Caco-2 (cell line): ENCODE measurements around the gene ANKRD63. TPM values are rescaled to one million over a fixed set of nuclear protein-coding genes. Genes with fewer than 3 reads are reported as not detected.

Experiments used
- BruUV-seq: library from RNA; stranded (reverse); fragments of 400-500 nt; replicated peaks from 2 replicates; lab custom pipeline; 2021; lab: Mats Ljungman, UMichigan
- CTCF ChIA-PET: fragments of 300-600 bp; sonication (Branson Sonifier 250); formaldehyde crosslinking; loops from one replicate; lab custom pipeline; 2022; ENCODE audit warnings: antibody characterized with exemption; lab: Charles Lee
- POLR2A ChIA-PET: fragments of 300-600 bp; sonication (Branson Sonifier 250); formaldehyde crosslinking; loops from one replicate; lab custom pipeline; 2022; ENCODE audit warnings: antibody characterized with exemption; lab: Charles Lee
- DNase-seq, 2 experiments: peaks; one replicate each; pipeline versions ENCODE4 v3.0.0 to v3.0.0-alpha.2; 2020 to 2022
- H3K27me3 ChIP-seq: replicated peaks from 2 replicates; pipeline ENCODE4 v1.6.0; 2011; ENCODE audit warnings: low read length; ENCODE audit not compliant: control insufficient read depth, insufficient read depth
- H3K36me3 ChIP-seq: 2 replicates; pipeline ENCODE4 v1.5.1; 2011; ENCODE audit warnings: low read length; ENCODE audit not compliant: control insufficient read depth, insufficient read depth
- H3K4me1 ChIP-seq: fragments of 250-450 bp; sonication (Bioruptor Pico); 2 replicates; pipeline ENCODE4 v1.5.1; 2020; ENCODE audit warnings: mild to moderate bottlenecking
- H3K4me3 ChIP-seq: 2 replicates; pipeline ENCODE4 v1.5.1; 2011; ENCODE audit warnings: low read depth, mild to moderate bottlenecking, control low read depth, low read length
- H3K9me3 ChIP-seq: fragments of 250-450 bp; sonication (Bioruptor Pico); 2 replicates; pipeline ENCODE4 v1.5.1; 2020; ENCODE audit warnings: mild to moderate bottlenecking, moderate library complexity
- H3K27ac Mint-ChIP-seq: one replicate; pipeline ENCODE4 v1.8.0; 2022; ENCODE audit warnings: mixed read lengths; ENCODE audit not compliant: unreplicated experiment
- H3K27me3 Mint-ChIP-seq: one replicate; pipeline ENCODE4 v1.8.0; 2022; ENCODE audit warnings: mixed read lengths; ENCODE audit not compliant: insufficient read depth, unreplicated experiment
- H3K36me3 Mint-ChIP-seq: one replicate; pipeline ENCODE4 v1.8.0; 2022; ENCODE audit warnings: mild to moderate bottlenecking, mixed read lengths; ENCODE audit not compliant: insufficient read depth, unreplicated experiment
- H3K4me1 Mint-ChIP-seq: one replicate; pipeline ENCODE4 v1.8.0; 2022; ENCODE audit warnings: low read depth, mixed read lengths; ENCODE audit not compliant: unreplicated experiment
- H3K4me3 Mint-ChIP-seq: one replicate; pipeline ENCODE4 v1.8.0; 2022; ENCODE audit warnings: mild to moderate bottlenecking, moderate library complexity, mixed read lengths; ENCODE audit not compliant: unreplicated experiment
- H3K9me3 Mint-ChIP-seq: one replicate; pipeline ENCODE4 v1.8.0; 2022; ENCODE audit warnings: mixed read lengths; ENCODE audit not compliant: unreplicated experiment
- CTCF ChIP-seq, 2 experiments: fragments of 200-600 bp in 1 of 2; IDR thresholded peaks; 1 replicate in 1 of 2; 2 replicates in 1 of 2; pipeline versions ENCODE4 v1.5.1 to v1.8.0; 2011 to 2022; ENCODE audit warnings: antibody characterized with exemption in 1 of 2, control low read depth in 1 of 2, inconsistent platforms in 1 of 2, low read depth in 1 of 2, low read length in 1 of 2, mild to moderate bottlenecking in 1 of 2, moderate library complexity in 1 of 2; ENCODE audit not compliant: insufficient read depth in 1 of 2, severe bottlenecking in 1 of 2, unreplicated experiment in 1 of 2
- intact Hi-C: fragments of 100-400 bp; cut with micrococcal nuclease; formaldehyde crosslinking; loops from one replicate; pipeline ENCODE4 v1.10.0; 2022; ENCODE audit not compliant: unreplicated experiment
- total RNA-seq: library from RNA; stranded (reverse); gene quantifications from 2 replicates; pipeline ENCODE4 v1.2.3, GENCODE V29; 2022

ANKRD63 gene
- total RNA-seq, 1 experiment from 2014 or later: 0.79 TPM

- no peak for TF ChIP-seq CTCF (IDR thresholded peaks at IDR 0.05; ENCODE audit: insufficient read depth in 1 of 2, low read depth in 1 of 2, low read length in 1 of 2, severe bottlenecking in 1 of 2, unreplicated experiment in 1 of 2)
- Mint-ChIP-seq H3K9me3 (no peaks in the 10 kb centered on the region), H3K27me3 (no peaks in the 10 kb centered on the region), H3K4me1 (no peaks in the 10 kb centered on the region), H3K4me3 (no peak overlapping the region), H3K36me3 (peaks cover 9% of the 10 kb centered on the region), H3K27ac (no peak overlapping the region)
- H3K36me3 ChIP-seq: no peaks in the 10 kb centered on the region
- ChIA-PET POLR2A (no interaction called here), CTCF (interaction anchor here (0.6 kb wide), 1 partner anchor 18 kb away, joined by 3 read pairs; no protein-coding TSS in a partner anchor)
- no peaks in the 10 kb centered on the region for H3K9me3 ChIP-seq
- intact Hi-C loops: no loop called here
- DNase-seq: no peak
- H3K4me3 ChIP-seq: no peak overlapping the region
- no TSS peak for BruUV-seq
- H3K27me3 ChIP-seq: no peaks in the 10 kb centered on the region
- peaks cover 7% of the 10 kb centered on the region for H3K4me1 ChIP-seq
Observed at GRCh38 chr15:40235201-40235885, 47.5 kb downstream of the ANKRD63 start.

- Histone ChIP-seq H3K36me3 (no peaks in the 10 kb centered on the region; the same call in 1 of the 2 replicates), H3K27me3 (no peaks in the 10 kb centered on the region), H3K4me3 (no peak overlapping the region), H3K4me1 (peaks cover 9% of the 10 kb centered on the region), H3K9me3 (no peaks in the 10 kb centered on the region)
- ChIA-PET POLR2A (no interaction called here), CTCF (interaction anchor here (0.6 kb wide), 1 partner anchor 18 kb away, joined by 3 read pairs; no protein-coding TSS in a partner anchor)
- Mint-ChIP-seq H3K36me3 (peaks cover 9% of the 10 kb centered on the region), H3K4me1 (no peaks in the 10 kb centered on the region), H3K27me3 (no peaks in the 10 kb centered on the region), H3K9me3 (no peaks in the 10 kb centered on the region), H3K27ac (no peak overlapping the region), H3K4me3 (no peak overlapping the region)
- no peak for DNase-seq
- TF ChIP-seq CTCF (IDR thresholded peaks at IDR 0.05; ENCODE audit: insufficient read depth in 1 of 2, low read depth in 1 of 2, low read length in 1 of 2, severe bottlenecking in 1 of 2, unreplicated experiment in 1 of 2): no peak
- no TSS peak for BruUV-seq
- intact Hi-C loops: no loop called here
Observed at GRCh38 chr15:40234783-40235182, 48.1 kb downstream of the ANKRD63 start.

GRCh38 chr15:40233727-40234577 is 48.9 kb downstream of the ANKRD63 start:
- POLR2A ChIA-PET: no interaction called here
- H3K27me3 Mint-ChIP-seq: no peaks in the 10 kb centered on the region
- no peak for DNase-seq
- no peaks in the 10 kb centered on the region for H3K9me3 ChIP-seq
- no peak for TF ChIP-seq CTCF (IDR thresholded peaks at IDR 0.05; ENCODE audit: insufficient read depth in 1 of 2, low read depth in 1 of 2, low read length in 1 of 2, severe bottlenecking in 1 of 2, unreplicated experiment in 1 of 2)
- no peak overlapping the region for H3K4me3 Mint-ChIP-seq
- H3K9me3 Mint-ChIP-seq: no peaks in the 10 kb centered on the region
- no peak overlapping the region for H3K4me3 ChIP-seq
- H3K36me3 Mint-ChIP-seq: peaks cover 9% of the 10 kb centered on the region
- intact Hi-C loops: no loop called here
- H3K4me1 Mint-ChIP-seq: no peaks in the 10 kb centered on the region
- no peaks in the 10 kb centered on the region; the same call in 1 of the 2 replicates for H3K36me3 ChIP-seq
- H3K27ac Mint-ChIP-seq: no peak overlapping the region
- H3K4me1 ChIP-seq: peaks cover 6% of the 10 kb centered on the region; the same call in 1 of the 2 replicates
- CTCF ChIA-PET: no interaction called here
- no TSS peak for BruUV-seq
- no peaks in the 10 kb centered on the region for H3K27me3 ChIP-seq
